ENCODE measurements around the gene UGT1A7. TPM values are rescaled to one million over a fixed set of nuclear protein-coding genes. Genes with fewer than 3 reads are reported as not detected.

The UGT1A7 gene
- total RNA-seq, 1 donor from 2014 or later = 0.19 TPM

GRCh38 chr2:233689501-233689900, 7.8 kb downstream of the UGT1A7 start:
- Mint-ChIP-seq H3K27me3 (peaks cover 7% of the 10 kb centered on the region), H3K27ac (no peak overlapping the region), H3K9me3 (no peaks in the 10 kb centered on the region), H3K4me1 (ENCODE audit: unreplicated experiment) (no peaks in the 10 kb centered on the region), H3K36me3 (no peaks in the 10 kb centered on the region), H3K4me3 (no peak overlapping the region)
- TF ChIP-seq CTCF (conservative IDR thresholded peaks at IDR 0.05) = no peak
- no peak for DNase-seq (ENCODE audit: extremely low spot score, unreplicated experiment)

GRCh38 chr2:233690444-233690843, 8.7 kb downstream of the UGT1A7 start:
- no peak for TF ChIP-seq CTCF (conservative IDR thresholded peaks at IDR 0.05)
- Mint-ChIP-seq H3K4me3 (no peak overlapping the region), H3K36me3 (no peaks in the 10 kb centered on the region), H3K27ac (no peak overlapping the region), H3K27me3 (peaks cover 7% of the 10 kb centered on the region), H3K4me1 (ENCODE audit: unreplicated experiment) (no peaks in the 10 kb centered on the region), H3K9me3 (no peaks in the 10 kb centered on the region)
- no peak for DNase-seq (ENCODE audit: extremely low spot score, unreplicated experiment)

GRCh38 chr2:233691443-233692433, 10.0 kb downstream of the UGT1A7 start:
- Mint-ChIP-seq H3K36me3 (no peaks in the 10 kb centered on the region), H3K9me3 (no peaks in the 10 kb centered on the region), H3K4me1 (ENCODE audit: unreplicated experiment) (no peaks in the 10 kb centered on the region)

GRCh38 chr2:233692648-233693047, 10.9 kb downstream of the UGT1A7 start, which contains the start of gene UGT1A6:
Gene UGT1A6, plus strand, starts transcription at chr2:233692890. Its CDS starts 115 bp downstream, at chr2:233693005.
- TF ChIP-seq CTCF (conservative IDR thresholded peaks at IDR 0.05) = no peak
- no peaks in the 10 kb centered on the region for H3K9me3 Mint-ChIP-seq
- H3K4me3 Mint-ChIP-seq = no peak within 1 kb of the TSS
- no peaks in the 10 kb centered on the region for H3K36me3 Mint-ChIP-seq
- no peak for DNase-seq (ENCODE audit: extremely low spot score, unreplicated experiment)
- H3K27me3 Mint-ChIP-seq = peaks cover 3% of the 10 kb centered on the region
- H3K27ac Mint-ChIP-seq = no peak within 1 kb of the TSS
- H3K4me1 Mint-ChIP-seq (ENCODE audit: unreplicated experiment) = no peaks in the 10 kb centered on the region

More at GRCh38 chr2:233691443-233692433, 10.0 kb downstream of the UGT1A7 start:
- no peak overlapping the region for H3K4me3 Mint-ChIP-seq
- H3K27me3 Mint-ChIP-seq = peaks cover 4% of the 10 kb centered on the region
- no peak overlapping the region for H3K27ac Mint-ChIP-seq
- TF ChIP-seq CTCF (conservative IDR thresholded peaks at IDR 0.05) = no peak
- DNase-seq (ENCODE audit: extremely low spot score, unreplicated experiment) = no peak

GRCh38 chr2:233693963-233694362, 12.3 kb downstream of the UGT1A7 start:
- Mint-ChIP-seq H3K27ac (no peak overlapping the region), H3K27me3 (no peaks in the 10 kb centered on the region), H3K4me1 (ENCODE audit: unreplicated experiment) (no peaks in the 10 kb centered on the region), H3K9me3 (no peaks in the 10 kb centered on the region), H3K36me3 (no peaks in the 10 kb centered on the region), H3K4me3 (no peak overlapping the region)
- TF ChIP-seq CTCF (conservative IDR thresholded peaks at IDR 0.05) = no peak
- no peak for DNase-seq (ENCODE audit: extremely low spot score, unreplicated experiment)
